NCI-H1105 (cell line): ENCODE measurements around the gene PCP2.

Experiments used
- DNase-seq: peaks from one replicate; lab custom pipeline; 2025; lab: John Stamatoyannopoulos, UW

The PCP2 gene

DNA sequence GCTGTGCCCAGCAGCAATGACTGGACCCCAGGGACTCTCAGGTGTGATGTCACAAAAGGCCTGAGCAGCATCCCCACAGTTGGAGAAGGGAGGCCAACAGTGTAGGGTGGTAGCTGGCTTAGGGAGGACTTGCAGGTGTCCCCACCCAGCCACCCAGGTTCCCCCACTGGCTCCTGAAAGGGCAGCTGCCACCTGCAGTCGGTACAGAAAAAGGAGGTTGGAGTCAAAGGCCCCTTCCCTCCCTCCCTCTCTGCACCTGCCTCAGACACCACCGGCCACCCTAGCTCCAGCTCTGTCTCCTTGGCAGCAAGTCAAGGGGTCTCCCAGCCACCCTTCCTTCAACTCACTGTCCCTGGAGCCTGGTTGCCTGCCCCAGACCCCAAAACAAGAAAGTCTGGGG, at the start of gene PCP2:
TSS of gene PCP2 (minus strand) at position 22 of the 400 bp plus-strand sequence. CDS start 262 bp downstream, outside the sequence.
- no peak for DNase-seq

DNA sequence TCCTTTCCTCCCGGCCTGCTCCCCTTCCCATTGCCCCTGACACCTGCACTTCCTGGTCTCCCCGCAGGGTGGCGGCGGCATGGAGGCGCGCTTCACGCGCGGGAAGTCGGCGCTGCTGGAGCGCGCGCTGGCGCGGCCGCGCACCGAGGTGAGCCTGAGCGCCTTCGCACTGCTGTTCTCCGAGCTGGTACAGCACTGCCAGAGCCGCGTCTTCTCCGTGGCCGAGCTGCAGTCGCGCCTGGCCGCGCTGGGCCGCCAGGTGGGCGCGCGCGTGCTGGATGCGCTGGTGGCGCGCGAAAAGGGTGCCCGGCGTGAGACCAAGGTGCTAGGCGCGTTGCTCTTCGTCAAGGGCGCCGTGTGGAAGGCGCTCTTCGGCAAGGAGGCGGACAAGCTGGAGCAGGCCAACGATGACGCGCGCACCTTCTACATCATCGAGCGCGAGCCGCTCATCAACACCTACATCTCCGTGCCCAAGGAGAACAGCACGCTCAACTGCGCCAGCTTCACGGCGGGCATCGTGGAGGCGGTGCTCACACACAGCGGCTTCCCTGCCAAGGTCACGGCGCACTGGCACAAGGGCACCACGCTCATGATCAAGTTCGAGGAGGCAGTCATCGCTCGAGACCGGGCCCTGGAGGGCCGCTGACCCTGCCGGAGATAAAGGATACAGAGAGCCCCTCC, 48.8 kb upstream of the PCP2 start:
- DNase-seq: no peak

DNA sequence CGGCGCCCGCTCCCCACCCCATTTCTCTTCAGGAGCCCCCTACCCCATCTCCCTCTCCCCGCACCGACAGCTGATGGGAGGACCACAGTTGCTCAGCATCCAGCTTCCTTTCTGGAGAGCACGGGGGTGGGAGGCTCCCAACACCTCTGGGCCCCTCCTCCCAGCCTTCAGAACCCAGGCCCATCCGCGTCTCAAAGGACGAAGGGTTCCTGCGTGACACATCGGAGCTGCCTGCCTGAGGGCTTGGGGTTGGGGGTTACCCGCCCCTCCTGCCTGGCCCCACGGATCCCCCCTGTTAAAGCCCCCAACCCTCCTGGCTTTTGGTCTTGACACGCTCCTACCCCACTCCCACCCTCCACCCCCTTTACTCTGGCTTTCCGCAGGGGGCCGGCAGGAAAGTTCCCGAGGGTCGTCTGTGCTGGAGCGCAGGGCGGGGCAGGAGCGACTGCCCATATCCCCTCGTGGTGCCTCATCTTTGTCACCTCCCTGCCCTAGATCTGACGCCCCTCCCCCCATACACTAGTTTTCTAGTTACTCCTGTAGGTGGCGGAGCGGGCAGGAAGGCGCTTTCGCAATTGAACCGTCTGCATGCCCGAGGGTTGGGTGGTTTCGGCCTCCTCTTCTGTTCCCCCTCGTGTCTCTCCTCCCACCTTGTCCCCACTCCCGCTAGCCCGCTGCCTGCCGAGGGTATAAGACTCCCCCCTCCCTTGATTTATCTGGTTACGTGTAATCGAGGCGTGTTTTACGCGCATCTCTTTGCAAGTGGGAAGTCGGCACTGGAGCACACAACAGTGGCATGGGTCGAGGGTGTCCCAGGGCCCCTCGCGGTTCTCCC, 48.0 kb upstream of the PCP2 start:
- DNase-seq: no peak

DNA sequence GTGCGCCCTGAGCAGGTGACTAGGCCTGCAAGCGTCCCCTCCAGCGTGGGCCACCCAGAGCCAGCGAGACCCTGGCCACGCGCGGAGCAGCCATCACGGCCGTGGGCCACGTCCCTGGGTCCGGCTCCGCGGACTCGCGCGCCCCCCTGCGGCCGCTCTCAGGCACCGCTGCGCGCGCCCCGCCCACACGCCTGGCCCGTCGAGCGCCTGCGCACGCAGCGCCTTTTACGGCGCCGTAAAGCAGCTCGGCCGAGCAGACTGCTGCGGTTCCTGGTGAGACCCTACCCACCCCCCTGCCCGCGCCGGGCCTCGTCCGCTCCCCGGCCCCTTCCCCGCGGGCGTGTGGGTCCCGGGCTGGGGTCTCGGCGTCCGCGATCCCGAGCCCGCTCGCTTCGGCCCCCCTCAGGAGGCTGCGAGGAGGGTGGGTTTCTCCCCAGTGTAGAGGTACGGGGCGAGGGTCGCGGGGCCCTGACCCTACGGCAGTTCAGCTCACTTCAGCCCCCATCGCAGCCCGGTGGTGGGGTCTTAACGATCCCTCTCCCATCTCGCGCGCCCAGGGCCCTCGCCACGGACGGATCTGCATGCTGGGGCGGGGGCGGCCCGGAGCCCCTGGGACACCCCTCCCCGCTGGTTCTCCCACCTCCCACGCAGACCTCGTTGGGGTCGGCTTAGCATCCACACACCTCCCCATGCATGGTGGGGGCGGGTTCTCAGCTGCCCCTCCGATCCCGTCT, 47.3 kb upstream of the PCP2 start, which contains the start of gene TRAPPC5:
TSS of gene TRAPPC5 (plus strand) at position 228 of the 734 bp plus-strand sequence. CDS start 1,421 bp downstream, outside the sequence.
- DNase-seq: peak; percentile 73

DNA sequence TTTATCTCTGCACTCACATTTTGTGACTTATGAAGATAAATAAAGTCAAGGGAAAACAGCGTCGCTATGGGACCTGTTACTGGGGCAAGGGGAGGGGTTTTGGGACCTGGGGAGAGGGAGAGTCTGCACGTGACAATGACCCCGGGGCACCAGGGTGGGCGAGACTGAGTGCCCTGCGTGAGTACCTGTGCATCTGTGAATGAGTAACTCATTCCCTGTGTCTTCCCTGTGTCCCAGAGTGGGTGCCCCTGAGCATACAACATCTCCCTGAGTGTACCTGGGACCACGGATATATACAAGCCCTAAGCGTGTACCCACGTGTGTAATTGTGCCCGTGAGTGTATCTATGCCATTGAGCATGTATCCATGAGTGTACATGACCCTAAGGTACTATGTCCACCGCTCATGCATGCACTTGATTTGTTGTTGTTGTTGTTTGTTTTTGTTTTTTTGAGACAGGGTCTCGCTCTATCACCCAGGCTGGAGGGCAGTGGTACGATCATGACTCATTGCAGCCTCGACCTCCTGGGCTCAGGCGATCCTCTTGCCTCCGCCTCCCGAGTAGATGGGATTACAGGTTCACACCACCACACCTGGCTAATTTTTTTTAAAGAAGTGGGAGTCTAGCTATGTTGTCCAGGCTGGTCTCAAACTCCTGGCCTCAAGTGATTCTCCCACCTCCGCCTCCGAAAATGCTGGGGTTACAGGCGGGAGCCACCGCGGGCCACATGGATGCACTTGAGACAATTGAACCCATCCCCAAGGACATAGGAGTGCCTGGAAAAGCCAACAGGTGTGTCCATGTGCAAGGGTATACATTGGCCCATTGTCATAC, 46.5 kb upstream of the PCP2 start:
- no peak for DNase-seq

DNA sequence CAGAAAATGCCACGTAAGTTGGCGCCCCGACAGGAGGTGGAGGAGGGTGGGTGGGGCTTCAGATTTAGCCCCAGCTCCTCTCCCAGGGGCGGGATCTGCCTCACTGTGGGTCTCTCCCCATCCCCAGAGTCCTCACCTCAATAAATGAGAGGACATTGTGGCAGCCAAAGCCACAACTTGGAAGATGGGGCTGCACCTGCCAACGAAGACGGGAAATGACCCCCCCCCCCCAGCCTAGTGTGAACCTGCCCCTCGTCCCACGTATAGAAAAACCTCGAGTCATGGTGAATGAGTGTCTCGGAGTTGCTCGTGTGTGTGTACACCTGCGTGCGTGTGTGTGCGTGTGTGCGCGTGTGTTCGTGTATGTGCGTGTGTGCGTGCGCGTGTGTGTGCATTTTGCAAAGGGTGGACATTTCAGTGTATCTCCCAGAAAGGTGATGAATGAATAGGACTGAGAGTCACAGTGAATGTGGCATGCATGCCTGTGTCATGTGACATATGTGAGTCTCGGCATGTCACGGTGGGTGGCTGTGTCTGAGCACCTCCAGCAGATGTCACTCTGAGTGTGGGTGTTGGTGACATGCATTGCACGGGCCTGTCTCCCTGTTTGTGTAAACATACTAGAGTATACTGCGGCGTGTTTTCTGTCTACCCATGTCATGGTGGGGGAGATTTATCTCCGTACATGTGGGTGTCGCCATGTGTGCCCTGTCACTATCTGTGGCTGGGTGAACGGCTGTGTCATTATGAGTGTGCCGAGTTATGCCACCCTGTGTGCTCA, 45.6 kb upstream of the PCP2 start:
- DNase-seq: no peak

DNA sequence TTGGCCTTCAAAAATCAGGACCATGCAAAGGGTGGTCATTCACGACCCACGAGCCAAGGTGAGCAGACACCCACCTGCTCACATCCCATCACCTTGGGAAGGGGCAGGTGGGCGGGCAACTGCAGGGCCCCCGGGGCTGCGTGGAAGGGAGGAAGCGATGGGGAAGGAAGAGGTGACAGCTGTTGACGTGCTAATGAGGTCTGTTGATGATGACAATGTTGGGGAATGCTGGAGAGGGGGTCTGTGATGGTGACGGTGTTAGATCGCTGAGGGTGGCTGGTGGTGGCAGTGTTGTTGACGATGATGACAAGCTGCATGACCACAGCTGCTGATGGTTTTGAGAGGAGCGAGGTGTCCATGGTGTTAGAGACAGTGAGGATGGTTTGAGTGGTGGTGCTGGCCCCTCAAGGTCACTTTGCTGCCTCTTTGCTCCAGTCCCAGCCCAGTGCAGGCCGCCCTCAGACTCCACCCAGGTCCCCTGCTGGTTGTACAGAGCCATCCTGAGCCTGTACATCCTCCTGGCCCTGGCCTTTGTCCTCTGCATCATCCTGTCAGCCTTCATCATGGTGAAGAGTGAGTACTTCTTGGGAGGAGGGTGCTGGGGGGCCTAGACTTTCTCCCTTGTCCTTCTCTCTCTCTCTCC, 44.3 kb upstream of the PCP2 start:
- DNase-seq: no peak

DNA sequence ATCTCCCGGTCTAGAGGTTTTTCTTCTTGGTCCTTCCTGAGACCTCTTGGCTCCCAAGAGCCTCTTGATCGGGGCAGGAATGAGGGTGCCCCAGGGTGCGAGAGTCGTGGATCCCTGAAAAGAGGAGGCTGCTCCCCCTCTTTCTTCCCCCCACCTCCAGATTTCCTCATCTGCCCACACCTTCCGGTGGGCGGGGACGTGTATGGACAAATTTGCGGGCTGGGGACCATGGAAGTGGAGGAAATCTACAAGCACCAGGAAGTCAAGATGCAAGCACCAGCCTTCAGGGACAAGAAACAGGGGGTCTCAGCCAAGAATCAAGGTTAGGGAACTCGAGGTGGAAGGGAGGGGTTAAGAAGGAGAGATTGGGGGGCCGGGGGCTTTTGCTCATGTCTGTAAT, 43.3 kb upstream of the PCP2 start, which contains the start of gene MCEMP1:
TSS of gene MCEMP1 (plus strand) at position 237 of the 400 bp plus-strand sequence. CDS start at position 268, 31 bp downstream.
- no peak for DNase-seq

DNA sequence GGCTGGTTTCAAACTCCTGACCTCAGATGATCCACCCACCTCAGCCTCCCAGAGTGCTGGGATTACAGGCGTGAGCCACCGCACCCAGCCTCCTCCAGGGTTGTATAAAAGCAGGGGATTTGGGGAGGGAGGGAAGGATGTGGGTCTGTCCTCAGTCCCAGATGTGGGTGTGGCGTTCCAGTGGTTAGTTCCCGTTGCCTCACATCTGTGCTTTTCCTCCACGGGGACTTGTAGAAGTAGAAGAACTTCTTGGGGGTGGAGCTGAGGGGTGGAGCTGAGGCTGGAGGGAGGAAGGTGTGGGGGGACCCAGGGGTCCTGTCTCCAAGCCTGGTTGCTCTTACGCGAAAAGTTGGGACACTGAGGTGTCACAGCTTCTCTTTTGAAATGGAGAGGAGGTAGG, 42.9 kb upstream of the PCP2 start:
- DNase-seq: no peak

DNA sequence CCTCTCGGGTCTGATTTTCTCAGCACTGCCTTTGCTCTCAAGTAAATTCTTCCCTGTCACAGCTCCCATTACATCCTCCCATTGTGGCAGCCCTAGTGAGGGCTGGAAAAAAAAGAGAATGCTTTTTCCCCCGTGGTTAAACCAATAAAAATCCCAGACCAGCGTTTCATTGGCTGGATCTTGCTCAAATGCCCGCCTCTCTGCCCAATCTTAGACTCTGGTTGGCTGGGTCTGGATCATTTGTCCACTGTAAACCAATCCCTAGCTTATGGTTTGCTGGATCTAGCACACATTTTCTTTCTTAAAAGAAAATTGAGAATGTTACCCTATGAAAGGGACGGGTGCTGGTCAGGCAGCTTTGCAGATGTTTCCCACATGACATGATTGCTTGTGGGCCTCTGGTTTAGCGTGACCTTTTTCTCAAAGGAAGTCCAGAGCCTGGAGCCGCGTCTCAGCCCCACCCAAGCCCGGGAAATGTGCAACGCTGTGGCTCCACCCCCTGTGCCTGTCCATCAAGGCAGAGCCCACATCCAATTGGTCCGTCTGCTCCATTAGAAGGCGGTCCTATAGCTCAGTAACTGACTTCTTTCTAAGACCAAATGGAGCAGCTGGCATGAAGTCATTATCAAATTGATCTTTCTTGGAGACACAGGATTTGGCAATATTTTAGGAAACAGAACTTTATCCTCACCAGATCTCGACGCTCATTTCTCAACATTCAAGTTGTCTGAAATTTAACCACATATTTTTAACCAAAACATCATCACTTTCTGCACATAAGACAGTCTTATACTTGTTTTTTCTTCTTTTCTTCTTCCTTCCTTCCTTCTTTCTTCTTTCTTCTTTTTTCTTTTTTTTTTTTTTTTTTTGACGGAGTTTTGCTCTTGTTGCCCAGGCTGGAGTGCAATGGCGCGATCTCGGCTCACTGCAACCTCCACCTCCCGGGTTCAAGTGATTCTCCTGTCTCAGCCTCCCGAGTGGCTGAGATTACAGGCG, 40.8 kb upstream of the PCP2 start:
- DNase-seq: no peak

DNA sequence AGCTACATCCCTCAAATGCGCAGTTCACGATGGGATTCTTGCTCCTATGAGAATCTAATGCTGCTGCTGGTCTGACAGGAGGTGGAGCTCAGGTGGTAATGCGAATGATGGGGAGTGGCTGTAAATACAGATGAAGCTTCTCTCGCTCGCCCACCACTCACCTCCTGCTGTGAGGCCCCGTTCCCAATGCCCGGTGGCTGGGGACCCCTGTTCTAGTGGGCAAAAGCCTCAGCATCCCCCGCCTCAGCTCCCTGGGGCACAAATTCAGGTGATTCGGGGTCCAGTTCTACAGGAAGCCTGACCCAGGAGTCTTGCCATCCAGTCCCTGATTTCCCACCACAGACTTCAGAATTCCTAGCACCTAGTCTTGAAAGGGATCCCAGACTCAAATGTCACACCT, 39.0 kb upstream of the PCP2 start:
- no peak for DNase-seq

DNA sequence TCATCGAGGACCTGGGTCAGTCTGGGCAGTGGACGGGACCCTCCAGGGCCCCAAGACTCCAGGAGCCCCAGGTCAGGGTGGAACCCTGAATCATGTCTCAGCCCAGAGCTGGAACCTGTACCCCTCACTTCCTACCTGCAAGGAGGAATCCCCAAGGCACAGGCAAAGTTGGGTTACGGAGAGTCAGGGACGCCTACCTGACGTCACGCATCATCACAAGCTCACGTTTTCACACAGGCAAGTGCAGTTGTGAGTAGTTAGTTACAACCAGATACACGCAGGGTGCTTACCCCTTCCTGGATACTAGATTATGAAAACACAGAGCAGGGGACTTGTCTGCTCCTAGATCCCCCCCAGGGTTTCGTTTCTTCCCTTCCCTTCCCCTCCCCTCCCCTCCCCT, 37.3 kb upstream of the PCP2 start:
- no peak for DNase-seq

DNA sequence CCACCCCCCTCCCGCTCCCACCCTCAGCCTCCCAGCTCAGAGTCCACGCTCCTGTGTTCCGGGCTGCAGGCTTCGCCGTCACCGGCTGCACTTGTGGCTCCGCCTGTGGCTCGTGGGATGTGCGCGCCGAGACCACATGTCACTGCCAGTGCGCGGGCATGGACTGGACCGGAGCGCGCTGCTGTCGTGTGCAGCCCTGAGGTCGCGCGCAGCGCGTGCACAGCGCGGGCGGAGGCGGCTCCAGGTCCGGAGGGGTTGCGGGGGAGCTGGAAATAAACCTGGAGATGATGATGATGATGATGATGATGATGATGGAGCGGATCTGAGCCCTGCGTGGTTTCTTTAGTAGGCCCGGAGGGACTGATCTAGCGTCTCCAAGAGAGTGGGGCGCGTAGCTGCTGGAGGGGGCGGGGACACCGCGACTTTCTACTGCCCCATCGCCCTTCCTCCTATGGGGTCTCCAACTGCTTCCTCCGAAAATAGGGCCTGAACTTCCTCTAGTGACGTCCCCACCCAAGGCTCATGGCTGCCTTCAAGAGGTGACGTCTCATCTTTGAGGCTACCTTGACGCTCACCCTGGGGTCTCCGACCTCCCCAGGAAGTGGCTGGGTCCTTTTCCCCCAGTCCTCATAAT, 36.7 kb upstream of the PCP2 start:
- DNase-seq: no peak

DNA sequence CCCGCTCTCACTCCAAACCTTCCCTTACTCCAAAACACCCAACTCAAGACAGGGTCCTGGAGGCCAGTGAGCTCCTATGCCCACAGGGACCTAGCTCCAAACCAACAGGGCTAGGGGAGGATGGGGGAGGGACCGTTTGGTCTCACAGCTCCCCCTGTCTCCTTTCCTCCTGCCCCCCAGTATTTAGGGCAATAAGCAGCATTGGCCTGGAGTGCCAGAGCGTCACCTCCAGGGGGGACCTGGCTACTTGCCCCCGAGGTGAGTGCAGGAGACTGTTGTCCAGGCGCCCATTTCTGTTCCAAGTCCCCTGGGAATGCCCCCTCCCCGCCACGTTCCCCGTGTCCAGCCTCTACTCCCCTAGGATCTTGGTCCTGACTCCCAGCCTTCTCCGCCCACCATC, 36.1 kb upstream of the PCP2 start:
- DNase-seq: no peak

DNA sequence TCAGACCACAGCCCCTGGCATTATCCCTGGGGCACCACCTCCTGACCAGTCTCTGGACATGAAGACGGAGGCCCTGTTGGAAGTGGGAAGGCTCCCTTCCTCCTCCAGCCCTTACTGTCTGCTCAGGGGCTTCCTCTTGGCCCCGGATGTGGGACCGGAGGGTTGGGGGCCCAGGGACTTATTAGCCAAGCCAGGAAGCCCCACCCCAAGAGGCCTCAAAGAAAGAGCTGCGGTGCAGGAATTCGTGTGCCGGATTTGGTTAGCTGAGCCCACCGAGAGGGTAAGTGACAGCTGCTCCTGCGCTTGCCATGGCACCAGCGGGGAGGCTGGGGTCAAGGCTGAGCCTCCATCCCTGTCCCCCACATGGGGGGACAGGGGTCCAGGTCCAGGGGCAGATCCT, 35.3 kb upstream of the PCP2 start, which contains the start of gene RETN:
TSS of gene RETN (plus strand) at position 208 of the 400 bp plus-strand sequence. CDS start 278 bp downstream, outside the sequence.
- no peak for DNase-seq

DNA sequence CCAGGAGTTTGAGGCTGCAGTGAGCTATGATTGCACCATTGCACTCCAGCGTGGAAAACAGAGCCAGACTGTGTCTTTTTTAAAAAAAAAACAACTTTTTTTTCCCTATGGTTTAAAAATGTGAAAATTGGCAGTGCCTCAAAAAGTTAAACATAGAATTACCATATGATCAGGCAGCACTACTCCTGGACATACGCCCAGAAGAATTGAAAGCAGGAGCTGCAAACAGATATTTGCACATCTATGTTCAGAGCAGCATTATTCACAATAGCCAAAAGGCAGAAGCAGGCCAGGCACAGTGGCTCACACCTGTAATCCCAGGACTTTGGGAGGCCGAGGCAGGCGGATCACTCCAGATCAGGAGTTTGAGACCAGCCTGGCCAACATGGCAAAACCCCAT, 31.6 kb upstream of the PCP2 start:
- no peak for DNase-seq

DNA sequence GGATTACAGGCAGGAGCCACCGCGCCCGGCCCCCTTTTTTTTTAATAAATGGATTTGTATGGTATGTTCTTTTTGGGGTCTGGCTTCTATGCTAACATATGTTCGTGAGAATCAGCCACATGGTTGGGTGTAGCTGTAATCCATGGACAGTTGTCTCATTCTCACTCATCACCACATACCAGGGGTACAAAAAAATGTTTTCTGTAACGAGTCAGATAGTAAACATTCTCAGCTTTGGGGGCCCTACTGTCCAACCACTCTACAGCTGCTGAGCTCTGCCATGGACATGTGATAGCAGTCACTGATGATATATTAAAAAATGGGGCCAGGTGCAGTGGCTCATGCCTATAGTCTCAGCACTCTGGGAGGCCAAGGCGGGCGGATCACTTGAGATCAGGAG, 30.2 kb upstream of the PCP2 start:
- DNase-seq: no peak

DNA sequence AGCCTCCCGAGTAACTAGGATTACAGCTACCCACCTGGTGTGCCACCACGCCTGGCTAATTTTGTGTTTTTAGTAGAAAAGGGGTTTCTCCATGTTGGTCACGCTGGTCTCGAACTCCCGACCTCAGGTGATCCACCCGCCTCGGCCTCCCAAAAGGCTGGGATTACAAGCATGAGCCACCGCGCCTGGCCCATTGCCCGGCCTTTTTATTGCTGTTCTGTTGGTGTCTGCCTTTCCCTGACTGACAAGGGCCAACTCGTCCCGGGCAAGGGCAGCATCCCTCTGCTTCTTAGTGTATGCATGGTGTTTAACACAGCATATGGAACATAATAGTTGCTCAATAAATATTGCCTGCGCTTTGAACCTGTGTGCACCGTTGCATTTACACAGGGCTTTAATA, 29.1 kb upstream of the PCP2 start:
- DNase-seq: no peak
